GM21786 (cell line): Measurements from ENCODE around the gene DEFB126.
"Not testable (repeated sequence)": the region's sequence is repeated elsewhere in the genome, so short reads cannot be mapped to it uniquely, and the experiment has no call there.

Source experiments
- ATAC-seq: cut with Tn5 transposase; IDR thresholded peaks from one replicate; pipeline ENCODE4 v1.9.1; 2021; ENCODE audit not compliant: unreplicated experiment

The DEFB126 gene, protein sequence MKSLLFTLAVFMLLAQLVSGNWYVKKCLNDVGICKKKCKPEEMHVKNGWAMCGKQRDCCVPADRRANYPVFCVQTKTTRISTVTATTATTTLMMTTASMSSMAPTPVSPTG

DNA sequence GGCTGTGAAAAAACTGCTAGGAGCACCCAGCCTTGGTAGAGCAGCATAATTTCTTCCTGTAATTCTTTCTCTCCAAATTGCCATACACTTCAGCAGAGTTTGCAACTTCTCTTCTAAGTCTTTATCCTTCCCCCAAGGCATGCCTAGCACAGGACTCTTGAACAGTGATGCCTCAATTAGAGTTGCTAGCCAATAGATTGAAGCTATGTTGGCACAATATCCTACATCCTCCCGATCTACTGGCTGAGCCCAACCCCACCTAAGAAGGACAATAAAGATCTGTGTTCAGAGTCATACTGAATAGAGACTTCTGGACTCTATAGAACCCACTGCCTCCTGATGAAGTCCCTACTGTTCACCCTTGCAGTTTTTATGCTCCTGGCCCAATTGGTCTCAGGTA, at the start of gene DEFB126:
Gene DEFB126, plus strand, starts transcription at position 301 of the 400 bp plus-strand sequence. Its CDS starts 39 bp downstream, at position 340.
- no peak for ATAC-seq

DNA sequence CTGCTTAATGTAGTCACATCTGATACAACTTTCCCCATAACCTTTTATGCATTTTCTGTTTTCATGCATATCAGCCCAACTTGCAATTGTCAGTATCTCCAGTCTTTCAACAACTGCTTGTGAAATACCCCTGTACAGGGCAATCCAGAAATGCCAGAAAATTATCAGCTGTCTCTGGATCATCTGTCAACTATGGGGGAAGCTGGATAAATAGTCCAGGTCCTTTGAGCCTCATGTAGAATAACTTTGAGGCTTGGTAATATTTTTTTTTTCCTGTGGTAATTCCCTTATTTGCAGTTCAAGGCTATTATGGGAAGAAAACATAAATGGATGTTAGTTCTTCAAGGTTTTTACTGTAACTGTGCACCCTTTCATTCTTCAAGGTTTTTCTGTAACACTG, 48.7 kb upstream of the DEFB126 start:
- ATAC-seq: no peak

DNA sequence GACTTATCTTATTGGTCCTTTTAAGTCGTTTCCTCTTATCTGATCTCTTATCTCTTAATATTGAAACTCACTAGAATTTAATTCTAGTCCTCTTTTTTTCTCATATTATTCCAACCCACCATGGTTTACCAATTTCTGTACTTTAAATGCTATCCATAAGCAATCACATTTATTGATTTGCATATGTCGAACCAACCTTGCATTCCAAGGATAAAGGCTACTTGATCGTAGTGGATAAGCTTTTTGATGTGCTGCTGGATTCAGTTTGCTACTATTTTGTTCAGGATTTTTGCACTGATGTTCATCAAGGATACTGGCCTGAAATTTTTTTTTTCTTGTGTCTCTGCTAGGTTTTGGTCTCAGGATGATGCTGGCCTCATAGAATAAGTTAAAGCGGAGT, 47.2 kb upstream of the DEFB126 start:
- ATAC-seq: no peak

DNA sequence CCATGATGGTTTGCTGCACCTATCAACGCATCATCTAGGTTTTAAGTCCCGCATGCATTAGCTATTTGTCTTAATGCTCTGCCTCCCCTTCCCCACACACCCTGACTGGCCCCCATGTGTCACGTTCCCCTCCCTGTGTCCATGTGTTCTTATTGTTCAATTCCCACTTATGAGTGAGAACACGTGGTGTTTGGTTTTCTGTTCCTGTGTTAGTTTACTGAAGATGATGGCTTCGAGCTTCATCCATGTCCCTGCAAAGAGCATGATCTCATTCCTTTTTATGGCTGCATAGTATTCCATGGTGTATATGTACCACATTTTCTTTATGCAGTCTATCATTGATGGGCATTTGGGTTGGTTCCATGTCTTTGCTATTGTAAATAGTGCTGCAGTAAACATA, 44.7 kb upstream of the DEFB126 start:
- ATAC-seq: not testable (repeated sequence)

DNA sequence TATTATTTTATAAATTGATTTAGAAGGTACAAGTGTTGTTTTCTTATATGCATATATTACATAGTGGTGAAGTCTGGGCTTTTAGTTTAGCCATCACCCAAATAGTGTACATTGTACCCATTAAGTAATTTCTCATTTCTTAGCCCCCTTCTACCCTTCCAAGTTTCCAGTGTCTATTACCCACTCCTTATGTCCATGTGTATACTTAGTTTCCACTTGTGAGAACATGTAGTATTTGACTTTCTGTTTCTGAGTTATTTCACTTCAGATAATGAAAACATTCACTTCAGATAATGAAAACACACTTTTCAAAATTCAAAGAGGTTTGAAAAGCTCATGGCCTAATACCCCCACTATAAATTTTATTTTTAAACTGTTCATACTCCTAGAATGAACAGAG, 40.4 kb upstream of the DEFB126 start:
- ATAC-seq: no peak

DNA sequence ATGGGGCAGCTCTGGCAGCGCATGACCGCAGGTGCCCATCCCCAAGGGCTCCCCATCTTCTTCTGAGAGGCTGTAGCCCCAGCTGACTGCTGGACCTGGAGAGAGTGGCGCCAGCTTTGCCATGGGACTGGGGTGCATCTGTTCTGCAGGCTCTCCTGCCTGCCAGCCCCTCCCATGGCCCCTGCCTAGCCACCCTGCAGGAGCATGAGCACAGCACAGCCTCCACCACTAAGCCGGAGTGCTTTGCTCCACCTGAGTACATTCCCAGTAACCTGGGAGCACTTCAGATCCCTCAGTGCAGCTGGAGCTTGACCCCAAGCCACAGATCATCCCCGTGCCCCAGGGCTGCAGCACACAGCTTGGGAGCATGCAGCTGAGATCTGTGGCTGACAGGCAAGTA, 38.9 kb upstream of the DEFB126 start:
- no peak for ATAC-seq

DNA sequence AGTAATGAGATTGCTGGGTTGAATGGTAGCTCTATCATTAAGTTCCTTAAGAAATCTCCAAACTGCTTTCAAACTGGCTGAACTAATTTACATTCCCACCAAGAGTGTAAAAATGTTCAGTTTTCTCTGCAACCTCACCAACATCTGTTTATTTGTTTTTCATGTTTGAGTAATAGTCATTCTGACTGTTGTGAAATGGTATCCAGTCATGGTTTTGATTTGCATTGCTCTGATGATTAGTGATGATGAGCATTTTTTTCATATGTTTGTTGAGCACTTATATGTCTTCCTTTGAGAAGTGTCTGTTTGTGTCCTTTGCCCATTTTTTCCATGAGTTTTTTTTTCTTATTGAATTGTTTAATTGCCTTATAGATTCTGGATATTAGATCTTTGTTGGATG, 30.0 kb upstream of the DEFB126 start:
- no peak for ATAC-seq

DNA sequence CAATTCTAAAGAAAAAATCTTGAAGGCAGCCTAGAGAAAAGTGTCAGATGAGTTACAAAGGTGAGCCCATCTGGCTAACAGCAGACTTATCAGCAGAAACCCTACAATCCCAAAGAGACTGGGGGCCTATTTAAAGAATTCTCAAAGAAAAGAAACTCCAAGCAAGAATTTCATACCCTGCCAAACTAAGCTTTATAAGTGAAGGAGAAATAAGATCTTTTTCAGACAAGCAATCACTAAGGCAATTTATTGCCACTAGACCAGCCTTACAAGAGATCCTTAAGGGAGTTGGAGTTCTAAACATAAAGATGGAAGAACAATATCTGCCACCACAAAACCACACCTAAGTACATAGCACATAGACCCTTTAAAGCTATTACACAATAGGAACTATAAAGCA, 24.9 kb upstream of the DEFB126 start:
- ATAC-seq: no peak

DNA sequence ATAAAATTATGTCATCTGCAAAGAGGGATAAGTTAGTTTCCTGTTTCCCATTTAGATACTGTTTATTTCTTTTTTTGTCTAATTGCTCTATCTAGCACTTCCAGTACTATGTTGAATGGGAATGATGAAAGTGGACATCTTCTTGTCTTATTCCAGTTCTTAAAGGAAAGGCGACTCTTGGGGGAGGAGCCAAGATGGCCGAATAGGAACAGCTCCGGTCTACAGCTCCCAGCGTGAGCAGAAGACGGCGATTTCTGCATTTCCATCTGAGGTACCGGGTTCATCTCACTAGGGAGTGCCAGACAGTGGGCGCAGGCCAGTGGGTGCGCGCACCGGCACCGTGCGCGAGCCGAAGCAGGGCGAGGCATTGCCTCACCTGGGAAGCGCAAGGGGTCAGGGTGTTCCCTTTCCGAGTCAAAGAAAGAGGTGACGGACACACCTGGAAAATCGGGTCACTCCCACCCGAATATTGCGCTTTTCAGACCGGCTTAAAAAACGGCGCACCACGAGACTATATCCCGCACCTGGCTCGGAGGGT, 12.5 kb upstream of the DEFB126 start:
- ATAC-seq: not testable (repeated sequence)

DNA sequence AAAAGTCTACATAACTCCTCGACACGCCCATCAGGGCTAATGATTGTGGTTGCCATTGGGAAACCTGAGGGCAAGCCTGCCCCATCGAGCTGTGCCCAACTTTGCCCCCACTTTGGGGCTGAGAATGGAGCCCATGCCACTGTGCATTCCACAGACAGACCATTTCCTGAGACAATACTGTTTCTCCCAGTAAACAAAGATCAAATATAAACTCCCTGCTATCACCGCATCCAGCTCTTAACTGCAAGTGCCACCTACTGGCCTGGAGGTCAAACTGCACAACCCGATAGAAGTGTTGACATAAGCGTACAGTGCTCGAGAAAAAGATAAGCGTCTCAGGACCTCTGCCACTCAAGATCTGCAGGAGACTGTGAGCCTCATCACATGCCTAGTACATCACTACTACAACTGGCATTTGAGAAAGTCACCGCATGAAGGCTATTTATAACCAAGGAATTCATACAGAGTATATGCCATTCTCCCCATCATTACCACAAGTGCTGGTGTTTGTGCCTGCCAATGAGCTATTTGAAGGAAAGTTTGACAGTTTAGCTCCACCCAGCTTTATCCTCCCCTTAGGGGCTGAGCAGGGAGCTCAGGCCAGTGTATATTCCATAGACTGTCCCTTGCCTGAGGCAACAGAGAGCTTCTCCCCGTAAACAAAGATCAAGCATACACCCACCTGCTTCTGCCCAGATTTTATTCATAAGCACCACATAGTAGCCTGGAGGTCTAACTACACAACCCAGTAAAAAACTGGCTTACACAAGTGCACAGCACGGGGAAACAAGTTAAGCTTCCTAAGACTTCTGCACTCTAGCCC, 4.5 kb upstream of the DEFB126 start:
- ATAC-seq: no peak

DNA sequence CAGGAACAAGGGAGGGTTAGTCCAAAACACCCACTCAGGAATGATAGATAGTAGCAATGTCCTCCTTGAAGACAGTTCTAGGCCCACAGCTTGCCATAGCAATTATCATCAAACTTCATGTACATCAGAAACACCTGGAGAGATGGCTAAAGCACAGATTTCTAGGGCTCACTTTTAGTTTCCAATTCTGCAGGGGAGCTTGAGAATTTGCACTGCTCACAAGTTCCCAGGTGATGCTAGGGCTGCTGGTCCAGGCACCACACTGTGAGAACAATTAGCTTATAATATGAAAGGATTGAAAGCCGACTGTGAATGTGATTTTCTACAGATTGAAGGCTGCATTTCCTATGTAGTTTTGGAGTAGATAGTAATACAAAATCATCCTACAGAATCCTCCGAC, 3.5 kb downstream of the DEFB126 start:
- ATAC-seq: no peak

DNA sequence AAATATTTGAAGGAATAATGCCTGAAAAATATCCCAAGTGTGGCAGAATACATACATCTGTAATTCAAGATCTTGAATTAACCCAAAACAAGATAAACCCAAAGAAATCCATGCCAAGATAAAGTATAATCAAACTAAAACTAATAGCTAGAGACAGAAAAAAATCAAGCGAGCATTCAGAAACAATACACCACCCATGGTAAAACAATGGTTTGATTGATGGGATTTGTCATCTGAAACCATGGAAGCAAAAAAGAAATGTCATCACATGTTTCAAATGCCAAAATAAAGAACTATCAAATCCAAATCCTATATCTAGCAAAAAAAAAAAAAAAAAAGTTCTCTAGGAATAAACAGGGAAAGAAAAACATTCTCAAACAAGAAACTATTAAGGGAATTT, 9.7 kb downstream of the DEFB126 start:
- no peak for ATAC-seq

DNA sequence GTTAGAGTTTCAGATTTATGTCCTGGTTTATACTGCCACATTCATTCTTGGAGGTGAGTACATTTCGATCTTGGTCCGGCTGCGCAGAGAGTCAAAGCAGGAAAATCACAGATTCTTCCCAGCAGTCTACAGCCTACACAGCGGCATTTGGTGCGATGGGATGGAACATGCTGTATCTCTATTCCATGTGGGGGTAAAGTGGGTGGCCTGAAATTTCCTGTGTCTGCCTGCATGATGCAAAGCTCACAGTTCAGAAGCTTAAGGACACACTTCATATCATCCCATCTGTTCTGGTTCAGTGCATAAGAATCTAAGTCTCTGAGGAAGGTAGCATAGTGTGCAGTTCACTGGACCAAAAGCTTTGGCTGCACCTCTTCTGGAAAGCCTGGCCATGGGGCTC, 14.8 kb downstream of the DEFB126 start, which contains the start of gene DEFB127:
Gene DEFB127, plus strand, starts transcription at position 301 of the 400 bp plus-strand sequence. Its CDS starts 91 bp downstream, at position 392.
- no peak for ATAC-seq

DNA sequence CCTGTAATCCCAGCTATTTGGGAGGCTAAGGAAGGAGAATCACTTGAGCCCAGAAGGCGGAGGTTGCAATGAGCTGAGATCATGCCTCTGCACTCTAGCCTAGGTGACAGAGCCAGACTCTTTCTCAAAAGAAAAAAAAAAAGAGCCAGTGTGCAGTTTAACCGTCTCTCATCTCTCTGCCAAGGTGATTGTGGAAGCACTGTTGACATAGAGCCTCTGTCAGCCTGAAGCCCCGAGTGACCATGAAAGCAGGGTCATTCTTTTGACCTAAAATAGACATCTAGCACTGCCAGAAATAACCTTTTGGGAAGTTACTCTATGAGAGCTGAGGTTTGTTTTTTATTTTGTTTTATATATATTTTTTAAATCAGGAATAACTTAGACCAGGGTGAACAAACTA, 22.2 kb downstream of the DEFB126 start:
- ATAC-seq: no peak

DNA sequence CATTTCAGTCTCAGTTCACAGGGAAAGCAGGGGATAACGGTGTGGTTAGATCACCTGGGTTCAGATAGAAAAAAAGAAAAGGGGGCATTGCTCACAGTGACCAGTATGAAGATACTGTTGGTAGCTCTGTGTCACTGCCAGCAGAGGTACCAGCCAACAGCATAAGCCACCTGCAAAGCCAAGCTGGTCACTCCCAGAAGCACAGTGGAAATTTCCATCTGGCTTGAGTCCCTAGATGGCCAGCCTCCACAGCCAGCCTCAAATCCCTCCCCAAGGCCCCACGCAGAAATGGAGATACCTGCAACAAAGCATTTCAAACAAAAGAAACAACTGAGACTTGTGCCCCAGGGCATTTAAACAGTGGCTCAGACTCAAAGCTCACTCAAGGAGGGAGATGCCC, 26.5 kb downstream of the DEFB126 start:
- ATAC-seq: no peak

DNA sequence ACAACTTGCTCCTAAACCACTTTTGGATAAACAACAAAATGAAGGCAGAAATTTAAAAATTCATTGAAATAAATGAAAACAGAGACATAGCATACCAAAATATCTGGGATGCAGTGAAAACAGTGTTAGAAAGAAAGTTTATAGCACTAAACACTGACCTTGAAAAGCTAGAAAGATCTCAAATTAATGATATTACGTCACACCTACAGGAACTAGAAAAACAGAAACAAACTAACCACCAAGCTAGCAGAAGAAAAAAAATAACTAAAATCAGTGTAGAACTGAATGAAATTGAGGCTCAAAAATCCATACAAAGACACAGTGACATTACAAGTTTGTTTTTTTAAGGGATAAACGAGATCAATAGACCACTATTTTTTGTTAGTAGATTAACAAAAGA, 41.9 kb downstream of the DEFB126 start:
- no peak for ATAC-seq

DNA sequence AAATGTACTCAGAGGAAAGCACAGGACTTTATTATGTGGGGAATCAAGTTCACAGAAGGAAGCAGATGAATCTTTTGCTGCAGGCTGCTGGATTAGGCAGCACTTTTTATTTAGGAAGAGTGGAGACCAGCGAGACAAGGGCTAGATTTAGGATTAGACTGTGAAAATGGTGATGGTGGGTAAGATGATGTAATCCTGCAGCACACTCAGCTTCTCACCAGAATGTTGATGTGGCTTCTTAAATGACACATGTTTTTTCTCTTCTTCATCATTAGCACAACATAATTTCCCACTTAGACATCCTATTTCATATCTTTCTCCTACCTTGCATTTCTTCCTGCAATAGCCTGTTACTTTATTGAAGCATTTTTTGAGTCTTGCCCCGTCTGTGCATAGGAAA, 45.3 kb downstream of the DEFB126 start:
- no peak for ATAC-seq

DNA sequence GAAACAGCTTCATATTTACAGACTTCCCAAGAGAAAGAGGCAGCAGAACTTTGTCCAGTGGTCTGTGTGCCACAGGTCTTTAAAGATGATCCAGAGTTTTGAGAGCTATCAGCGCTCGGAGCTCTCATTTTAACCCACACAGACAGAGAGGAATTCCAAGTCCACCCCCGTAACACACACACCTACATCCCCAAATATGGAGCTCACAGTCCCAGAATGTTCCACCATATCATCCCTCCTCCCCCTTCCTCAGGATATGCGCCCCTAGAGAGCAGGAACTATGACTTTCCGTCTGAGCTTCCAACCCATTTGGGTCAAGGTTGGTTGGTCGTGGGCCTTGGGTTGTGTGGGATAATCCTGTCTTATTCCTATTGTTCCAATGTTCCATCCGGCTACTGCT, 47.2 kb downstream of the DEFB126 start, which contains the start of gene DEFB128:
Gene DEFB128, minus strand, starts transcription at position 101 of the 400 bp plus-strand sequence. Its CDS starts 88 bp downstream, at position 13.
- no peak for ATAC-seq
